Germinal center (tissue), 1 donor: Measurements from ENCODE around the gene EXOC4.
"Not testable (repeated sequence)": the region's sequence is repeated elsewhere in the genome, so short reads cannot be mapped to it uniquely, and the experiment has no call there.

Experiments
- DNase-seq: peaks from one replicate; pipeline ENCODE4 v3.0.0; 2012; ENCODE audit warnings: mixed read lengths, low spot score

The EXOC4 gene

GRCh38 chr7:133275446-133276095 lies 22.7 kb downstream of the EXOC4 start:
- no peak for DNase-seq

- DNase-seq, result not testable (repeated sequence)
Observed at GRCh38 chr7:133278975-133279374, 26.1 kb downstream of the EXOC4 start.

- DNase-seq, result no peak
Observed at GRCh38 chr7:133282094-133282493, 29.2 kb downstream of the EXOC4 start.

GRCh38 chr7:133284092-133284491 lies 31.2 kb downstream of the EXOC4 start:
- DNase-seq, result no peak

- no peak for DNase-seq
Observed at GRCh38 chr7:133288970-133289369, 36.1 kb downstream of the EXOC4 start.

- no peak for DNase-seq
Observed at GRCh38 chr7:133290041-133290440, 37.2 kb downstream of the EXOC4 start.

DNA sequence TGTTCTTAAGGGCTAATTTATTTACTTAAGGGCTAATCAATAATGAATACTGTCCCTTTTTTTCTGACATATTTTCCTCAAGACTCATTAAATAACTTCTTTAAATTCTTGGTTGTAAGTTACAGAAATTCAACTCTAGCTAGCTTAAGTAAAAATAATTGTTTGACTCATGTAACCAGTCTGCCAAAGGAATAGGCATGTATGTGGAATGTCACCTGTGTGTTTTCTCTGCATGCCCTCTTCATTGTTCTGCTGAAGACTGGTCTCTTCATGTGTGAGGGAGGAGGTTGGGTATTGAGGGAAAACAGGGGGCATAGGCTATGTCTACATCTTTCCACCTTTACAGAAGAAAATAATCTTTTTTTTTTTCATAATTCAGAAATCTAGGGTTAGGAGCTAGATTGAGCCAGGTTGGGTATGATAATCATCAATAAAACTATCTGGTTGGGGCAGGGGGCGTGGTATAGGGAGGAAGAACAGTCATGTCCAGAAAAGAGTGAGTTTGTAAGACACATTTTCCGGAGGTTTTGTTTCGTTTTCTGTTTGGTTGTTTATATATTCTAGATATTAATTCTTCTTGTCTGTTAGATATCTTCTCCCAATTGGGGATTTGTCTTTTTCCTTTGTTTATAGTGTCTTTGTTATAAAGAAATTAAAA lies 37.9 kb downstream of the EXOC4 start:
- no peak for DNase-seq

DNA sequence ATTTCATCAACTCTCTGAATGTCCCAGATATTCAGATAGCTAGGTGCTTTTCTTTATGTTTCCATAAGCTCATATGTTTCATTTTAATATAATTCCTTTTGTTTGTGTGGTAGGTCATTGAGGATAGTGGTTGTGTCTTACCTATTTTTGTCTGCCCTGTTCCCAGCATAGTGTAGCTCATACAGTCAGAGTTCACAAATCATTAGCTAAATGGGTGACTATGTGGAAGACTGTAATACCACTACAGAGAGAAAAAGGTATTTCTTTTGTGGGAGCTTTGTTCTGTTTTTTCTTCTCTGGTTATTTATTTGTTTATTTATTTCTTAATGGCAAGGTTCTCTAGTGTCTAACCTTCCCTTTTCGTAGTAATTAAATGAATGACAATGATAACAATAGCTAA lies 39.8 kb downstream of the EXOC4 start:
- DNase-seq, result no peak

GRCh38 chr7:133293384-133294160 lies 40.7 kb downstream of the EXOC4 start:
- DNase-seq, result no peak

GRCh38 chr7:133294234-133294633 lies 41.4 kb downstream of the EXOC4 start:
- DNase-seq, result no peak

GRCh38 chr7:133295484-133295883 lies 42.6 kb downstream of the EXOC4 start:
- DNase-seq, result no peak

DNA sequence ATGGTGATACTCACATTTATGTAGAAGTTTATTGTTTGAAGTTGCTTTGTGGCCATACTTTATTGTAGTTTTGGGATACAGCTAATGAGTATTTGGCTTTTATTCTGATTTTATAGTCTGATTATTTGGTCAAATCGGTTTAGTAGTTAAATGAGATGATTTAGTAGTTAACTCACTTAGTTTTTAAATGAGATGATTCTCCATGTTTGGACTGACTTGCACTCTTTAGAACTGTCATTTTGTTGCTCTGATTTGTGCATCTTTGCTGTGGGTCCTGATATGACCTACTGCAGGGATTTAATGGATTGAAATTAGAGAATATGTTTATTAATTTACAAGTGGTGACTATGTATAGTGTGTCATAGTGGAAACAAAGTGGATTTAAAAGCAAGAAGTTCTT lies 44.2 kb downstream of the EXOC4 start:
- no peak for DNase-seq

DNA sequence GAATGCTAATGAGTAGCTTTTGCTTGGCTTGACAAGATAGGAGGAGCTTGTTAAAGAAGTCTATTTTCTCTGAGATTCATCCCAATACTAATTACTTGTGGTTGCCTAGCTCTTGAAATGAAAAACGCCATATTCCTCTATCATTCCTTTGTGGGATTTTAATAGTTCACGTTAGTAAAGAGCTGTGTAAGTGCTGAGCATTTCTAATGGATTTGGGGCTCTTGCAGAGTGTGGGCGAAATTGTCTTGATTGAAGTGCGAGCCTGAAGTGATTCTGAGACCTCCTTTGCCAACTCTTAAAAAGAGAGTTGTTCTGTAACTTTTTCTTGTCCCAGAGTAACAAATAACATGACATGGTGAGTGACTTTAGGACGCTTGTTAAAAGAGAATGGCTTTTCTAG lies 45.2 kb downstream of the EXOC4 start:
- no peak for DNase-seq

- DNase-seq, result no peak
Observed at GRCh38 chr7:133299676-133300075, 46.8 kb downstream of the EXOC4 start.

DNA sequence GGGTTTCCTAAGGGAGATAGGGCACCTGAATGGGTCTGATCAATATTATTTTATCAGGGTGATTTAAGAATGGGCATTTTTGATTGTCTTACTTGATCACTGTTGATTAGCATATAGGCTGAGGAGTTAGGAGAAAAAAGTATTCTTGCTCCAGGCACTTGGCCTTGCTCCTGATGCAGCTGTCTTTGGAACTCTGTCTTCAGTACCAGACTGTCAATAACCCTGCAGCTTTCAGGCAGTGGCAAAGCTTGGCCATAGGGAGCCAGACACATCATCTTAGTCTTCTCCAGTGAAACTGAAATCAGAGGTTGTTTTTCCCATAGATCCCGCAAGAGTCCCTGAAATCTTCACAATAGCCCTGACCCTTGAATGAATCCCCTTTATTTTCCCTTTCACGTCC lies 47.2 kb downstream of the EXOC4 start:
- no peak for DNase-seq

DNA sequence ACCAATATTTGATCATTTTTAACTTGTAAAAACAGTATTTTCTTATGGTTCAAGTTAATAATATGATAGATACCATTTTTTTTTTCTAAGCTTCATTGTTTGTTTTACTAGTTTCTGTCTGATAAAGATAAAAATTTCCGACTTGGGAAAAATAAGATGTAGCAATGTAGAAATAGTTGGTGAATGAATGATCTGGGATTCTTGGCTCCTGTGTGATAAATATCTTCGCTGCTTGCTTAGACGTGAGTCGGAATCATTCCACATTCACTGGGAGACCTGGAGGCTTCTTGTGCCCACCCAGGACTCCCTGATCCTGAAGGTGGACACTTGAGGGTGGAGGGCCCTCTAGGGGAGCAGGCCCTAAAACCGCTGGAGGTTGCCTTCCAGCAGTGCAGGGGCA lies 47.9 kb downstream of the EXOC4 start:
- no peak for DNase-seq

GRCh38 chr7:133301444-133301843 lies 48.6 kb downstream of the EXOC4 start:
- DNase-seq, result no peak

- DNase-seq, result no peak
Observed at GRCh38 chr7:133303372-133303771, 50.5 kb downstream of the EXOC4 start.

DNA sequence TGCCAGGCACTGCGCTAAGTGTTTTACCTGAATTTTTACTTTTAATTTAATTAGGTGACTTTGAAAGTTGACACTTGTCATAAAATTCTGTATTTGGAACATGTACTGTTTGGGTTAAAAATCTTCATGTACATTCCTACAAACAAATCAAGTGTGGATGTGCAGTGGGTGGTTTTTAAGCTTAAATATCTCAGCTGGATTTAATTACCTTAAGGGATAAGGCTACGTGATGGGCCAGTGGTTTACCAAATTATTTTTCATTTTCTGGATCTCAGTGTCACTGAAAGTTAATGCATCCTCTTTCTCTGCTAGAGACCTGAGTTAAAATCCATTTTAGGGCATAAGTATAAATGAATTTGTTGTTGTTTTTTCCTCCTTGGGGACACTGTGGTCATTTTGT lies 51.1 kb downstream of the EXOC4 start:
- no peak for DNase-seq

DNA sequence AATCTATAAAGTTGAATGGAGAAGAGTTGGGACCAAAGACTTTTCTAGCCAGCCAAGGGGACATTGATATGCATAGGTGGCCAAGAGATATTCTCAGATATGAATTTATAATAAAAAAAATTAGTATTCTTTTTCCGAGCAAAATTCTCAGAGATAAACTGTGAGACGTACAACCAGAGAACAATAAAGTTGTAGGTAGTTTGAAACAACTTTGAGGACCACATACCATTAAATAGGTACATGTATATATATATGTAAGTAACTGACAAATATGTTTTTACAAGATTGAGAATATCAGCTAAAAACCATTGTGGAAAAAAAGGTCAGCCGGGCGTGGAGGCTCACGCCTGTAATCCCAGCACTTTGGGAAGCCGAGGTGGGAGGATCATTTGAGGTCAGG lies 56.5 kb downstream of the EXOC4 start:
- no peak for DNase-seq

DNA sequence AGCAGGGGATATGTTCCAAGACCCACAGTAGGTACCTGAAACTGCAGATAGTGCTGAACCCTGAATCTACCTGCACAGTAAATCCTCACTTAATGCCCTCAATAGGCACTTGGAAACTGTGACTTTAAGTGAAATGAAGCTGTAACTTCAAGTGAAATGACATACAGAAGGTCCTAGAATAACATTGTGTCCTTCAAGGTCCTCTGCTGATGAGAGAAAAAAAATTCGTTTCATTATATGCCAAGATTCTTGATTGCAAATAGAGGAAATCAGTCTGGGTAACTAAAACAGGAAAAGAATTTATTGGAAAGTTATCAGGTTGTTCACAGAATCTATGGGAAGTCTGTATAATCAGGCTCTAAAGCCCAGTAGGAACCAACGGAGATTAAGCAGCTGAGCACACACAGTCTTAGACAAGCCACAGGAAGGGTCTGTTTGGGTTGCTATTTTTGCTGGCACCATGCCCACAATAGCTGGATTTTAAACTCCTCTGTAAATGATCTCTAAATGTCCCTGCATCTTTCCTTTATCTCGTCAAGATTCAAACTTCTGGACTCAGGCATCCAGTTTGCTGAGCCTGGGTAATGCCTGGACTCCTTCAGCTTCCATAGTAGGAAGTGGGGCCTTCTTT lies 57.5 kb downstream of the EXOC4 start:
- DNase-seq, result no peak

GRCh38 chr7:133313575-133313974 lies 60.7 kb downstream of the EXOC4 start:
- DNase-seq, result no peak

- DNase-seq, result no peak
Observed at GRCh38 chr7:133314084-133314483, 61.2 kb downstream of the EXOC4 start.
